Fibroblast of skin of back (primary cell): ENCODE data around the gene RSBN1.
"Not testable (repeated sequence)": the region's sequence is repeated elsewhere in the genome, so short reads cannot be mapped to it uniquely, and the experiment has no call there.

Experiments
- DNase-seq: peaks from one replicate; pipeline ENCODE4 v3.0.0-alpha.2; 2013

The RSBN1 gene

DNA sequence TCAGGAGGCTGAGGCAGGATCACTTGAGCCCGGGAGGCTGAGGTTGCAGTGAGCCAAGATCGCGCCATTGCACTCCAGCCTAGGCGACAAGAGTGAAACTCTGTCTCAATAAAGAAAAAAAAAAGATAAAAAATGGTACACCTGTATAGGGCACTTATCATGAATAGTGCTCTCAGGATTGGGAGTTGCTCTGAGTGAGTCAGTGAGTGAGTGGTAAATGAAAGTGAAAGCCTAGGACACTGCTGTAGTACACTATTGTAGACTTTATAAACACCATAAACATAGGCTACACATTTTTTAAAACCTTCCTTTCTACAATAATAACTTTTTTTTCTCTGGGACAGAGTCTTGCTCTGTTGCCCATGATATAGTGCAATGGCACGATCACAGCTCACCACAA lies 69.8 kb downstream of the RSBN1 start:
- DNase-seq = no peak

DNA sequence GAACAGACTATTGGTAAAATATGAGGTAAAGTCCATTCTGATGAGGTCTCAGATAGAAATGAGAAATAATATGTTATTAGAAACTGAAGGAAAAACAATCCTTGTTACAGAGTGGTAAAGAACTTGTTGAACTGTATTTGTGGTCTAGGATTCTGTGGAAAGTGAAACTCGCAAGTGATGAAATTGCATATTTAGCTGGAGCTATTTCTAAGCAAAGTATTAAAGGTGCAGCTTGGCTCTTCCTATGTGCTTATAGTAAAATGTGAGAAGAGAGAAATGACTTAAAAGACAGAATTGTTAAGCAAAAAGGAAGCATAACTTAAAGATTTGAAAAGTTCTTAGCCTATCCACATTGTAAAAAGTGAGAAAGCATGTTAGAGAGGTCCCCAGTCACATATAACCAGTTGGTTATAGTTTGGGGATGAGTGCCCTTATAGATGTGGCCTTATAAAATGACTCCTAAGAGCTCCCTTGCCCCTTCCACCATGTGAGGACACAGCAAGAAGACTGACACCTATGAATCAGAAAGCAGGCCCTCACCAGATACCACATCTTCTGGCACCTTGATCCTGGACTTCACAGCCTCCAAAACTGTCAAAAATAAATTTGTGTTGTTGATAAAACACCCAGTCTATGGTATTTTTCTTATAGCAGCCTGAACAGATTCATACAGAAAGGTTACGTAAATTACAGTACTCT lies 77.8 kb downstream of the RSBN1 start:
- DNase-seq = no peak

DNA sequence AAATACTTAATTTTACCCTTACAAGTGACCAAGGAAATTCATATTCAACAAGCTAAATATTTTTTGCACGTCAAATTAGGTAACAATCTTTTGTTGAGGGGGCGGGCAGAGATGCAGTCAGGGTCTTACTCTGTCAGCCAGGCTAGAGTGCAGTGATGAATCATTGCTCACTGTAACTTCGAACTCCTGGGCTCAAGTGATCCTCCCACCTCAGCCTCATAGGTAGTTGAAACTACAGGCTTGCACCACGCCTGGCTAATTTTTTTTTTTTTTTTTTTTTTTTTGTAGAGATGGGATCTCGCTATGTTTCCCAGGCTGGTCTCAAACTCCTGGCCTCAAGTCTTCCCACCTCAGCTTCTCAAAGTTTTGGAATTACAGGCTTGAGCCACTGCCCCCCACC lies 79.5 kb downstream of the RSBN1 start:
- no peak for DNase-seq

DNA sequence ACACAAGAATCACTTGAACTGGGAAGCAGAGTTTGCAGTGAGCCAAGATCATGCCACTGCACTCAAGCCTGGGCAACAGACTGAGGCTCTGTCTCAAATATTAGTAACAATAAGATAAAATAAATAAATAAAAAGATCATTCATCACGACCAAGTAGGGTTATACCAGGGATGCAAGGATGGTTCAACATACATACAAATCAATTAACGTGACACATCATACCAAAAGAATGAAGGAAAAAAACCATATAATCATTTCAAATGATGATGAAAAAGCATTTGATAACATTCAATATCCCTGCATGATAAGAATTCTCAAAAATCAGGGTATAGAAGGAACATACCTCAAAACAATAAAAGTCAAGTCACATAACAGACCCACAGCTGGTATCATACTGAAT lies 91.3 kb downstream of the RSBN1 start:
- no peak for DNase-seq

DNA sequence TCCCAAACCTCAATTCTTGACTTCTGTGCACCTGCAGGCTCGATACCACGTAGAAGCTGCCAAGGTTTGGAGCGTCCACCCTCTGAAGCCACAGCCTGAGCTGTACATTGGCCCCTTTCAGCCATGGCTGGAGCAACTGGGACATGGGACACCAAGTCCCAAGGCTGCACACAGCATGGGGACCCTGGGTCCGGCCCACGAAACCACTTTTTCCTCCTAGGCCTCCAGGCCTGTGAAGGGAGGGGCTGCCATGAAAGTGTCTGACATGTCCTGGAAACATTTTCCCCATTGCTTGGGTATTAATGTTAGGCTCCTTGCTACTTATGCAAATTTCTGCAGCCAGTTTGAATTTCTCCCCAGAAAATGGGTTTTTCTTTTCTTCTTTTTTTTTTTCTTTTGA lies 93.7 kb downstream of the RSBN1 start:
- DNase-seq = not testable (repeated sequence)

DNA sequence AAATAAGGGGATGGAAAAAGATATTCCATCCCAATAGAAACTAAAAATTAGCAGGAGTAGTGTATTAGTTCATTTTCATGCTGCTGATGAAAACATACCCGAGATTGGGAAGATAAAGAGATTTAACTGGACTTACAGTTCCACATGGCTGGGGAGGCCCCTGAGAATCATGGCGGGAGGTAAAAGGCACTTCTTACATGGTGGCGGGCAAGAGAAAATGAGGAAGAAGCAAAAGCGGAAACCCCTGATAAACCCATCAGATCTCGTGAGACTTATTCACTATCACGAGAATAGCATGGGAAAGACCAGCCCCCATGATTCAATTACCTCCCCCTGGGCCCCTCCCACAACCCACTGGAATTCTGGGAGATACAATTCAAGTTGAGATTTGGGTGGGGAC lies 94.8 kb downstream of the RSBN1 start:
- not testable (repeated sequence) for DNase-seq

DNA sequence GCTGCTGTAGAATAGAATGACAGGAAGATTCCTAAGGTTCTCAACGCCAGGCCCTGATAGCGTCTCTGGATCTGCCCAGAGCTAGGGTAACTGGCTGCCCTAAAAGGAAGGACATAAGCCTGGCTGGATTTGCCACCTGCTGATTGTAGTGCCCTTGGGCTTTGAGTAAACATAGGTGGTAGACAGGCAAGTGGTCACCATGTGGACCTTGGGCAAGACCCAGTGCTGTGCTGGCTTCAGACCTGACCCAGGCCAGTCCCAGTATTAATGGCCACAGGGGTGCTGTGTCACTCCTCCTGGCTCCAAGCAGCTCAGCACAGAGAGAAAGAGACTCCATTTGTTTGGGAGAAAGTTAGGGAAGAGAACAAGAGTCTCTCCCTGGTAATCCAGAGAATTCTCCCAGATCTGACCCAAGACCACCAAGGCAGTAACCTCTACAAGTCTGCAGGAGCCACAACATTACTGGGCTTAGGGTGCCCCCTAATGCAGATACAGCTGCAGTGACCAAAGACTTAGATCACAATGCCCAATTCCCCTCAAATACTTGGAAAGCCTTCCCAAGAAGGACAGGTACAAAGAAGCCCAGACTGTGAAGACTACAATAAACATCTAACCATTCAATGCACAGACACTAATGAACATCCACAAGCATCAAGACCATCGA lies 97.5 kb downstream of the RSBN1 start:
- no peak for DNase-seq
